HG02852 (cell line): Measurements from ENCODE around the gene DPP4.

ENCODE experiments used
- ATAC-seq: cut with Tn5 transposase; IDR thresholded peaks from one replicate; pipeline ENCODE4 v1.9.1; 2021; ENCODE audit warnings: mild to moderate bottlenecking, moderate library complexity; ENCODE audit not compliant: unreplicated experiment

DPP4 gene

GRCh38 chr2:162086904-162087303 lies 12.9 kb upstream of the DPP4 start:
- ATAC-seq, result no peak

DNA sequence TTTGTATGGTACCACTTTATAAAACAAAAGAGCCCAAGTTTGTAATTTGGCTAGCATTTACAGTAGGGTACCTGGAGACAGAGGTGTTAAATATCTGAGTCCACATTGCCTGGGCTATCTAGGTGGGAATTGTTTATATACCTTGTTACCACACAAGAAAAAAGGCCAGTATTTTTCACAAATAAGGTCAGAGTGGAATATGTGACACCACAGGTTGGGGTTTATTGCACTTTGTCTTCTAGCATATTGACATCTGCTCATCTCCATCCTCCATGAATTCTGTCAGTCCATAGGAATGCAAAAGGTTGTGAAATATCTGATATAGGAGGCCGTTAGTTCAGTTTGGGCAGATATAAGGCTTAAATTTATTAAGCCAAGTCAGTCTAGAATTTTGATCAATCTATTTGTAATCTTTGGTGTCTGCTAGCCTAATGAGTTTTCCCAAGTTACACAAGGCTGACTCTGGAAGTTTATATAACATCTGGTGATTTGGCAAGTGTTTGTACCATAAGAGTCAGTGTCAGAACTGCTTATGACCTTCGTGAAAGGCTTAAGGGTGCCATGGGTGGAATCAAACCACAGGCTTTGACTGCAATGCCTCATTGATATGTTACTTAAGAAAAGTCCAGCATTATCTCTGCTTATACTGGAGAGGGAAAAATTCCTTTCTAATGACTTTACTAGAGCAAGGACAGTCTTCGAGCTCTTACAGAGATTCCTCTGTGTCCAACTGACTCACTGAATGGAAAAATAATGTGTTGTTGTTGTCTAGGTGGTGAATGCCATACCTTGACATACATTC lies 11.3 kb upstream of the DPP4 start:
- no peak for ATAC-seq

GRCh38 chr2:162084536-162084935 lies 10.5 kb upstream of the DPP4 start:
- ATAC-seq, result no peak

GRCh38 chr2:162082681-162083080 lies 8.7 kb upstream of the DPP4 start:
- no peak for ATAC-seq

DNA sequence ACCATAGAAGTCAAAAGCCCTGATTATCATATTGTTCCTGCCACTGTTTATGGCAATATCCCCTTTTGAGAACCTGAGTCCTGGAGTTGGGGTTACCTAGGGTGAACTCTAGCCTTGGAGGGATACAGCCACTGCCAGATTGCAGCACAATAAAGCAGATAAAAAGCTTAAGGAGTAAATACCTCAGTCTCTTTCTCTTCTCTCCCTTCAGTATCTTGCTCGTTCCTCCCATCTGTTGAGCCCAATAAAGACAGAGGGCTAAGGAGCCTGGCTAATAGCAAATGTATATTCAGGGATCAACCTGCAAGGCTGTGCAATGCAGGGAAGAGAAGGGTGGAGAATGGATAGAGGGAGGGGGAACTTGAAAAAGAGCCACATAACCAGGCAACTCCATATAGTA lies 8.0 kb upstream of the DPP4 start:
- ATAC-seq, result no peak

DNA sequence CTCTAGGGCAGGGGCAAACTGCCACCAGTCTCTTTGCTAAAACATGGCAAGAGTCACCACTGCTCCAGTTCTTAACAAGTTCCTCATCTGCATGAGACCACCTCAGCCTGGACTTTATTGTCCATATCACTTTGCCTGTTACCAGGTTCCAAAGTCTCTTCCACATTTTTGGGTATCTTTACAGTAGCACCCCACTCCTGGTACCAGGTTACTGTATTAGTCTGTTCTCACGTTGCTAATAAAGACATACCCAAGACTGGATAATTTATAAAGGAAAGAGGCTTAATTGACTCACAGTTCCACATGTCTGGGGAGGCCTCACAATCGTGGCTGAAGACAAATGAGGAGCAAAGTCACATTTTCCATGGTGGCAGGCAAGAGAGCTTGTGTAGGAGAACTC lies 5.5 kb upstream of the DPP4 start:
- ATAC-seq, result no peak

- no peak for ATAC-seq
Measured at GRCh38 chr2:162075689-162076132, 1.7 kb upstream of the DPP4 start.

DNA sequence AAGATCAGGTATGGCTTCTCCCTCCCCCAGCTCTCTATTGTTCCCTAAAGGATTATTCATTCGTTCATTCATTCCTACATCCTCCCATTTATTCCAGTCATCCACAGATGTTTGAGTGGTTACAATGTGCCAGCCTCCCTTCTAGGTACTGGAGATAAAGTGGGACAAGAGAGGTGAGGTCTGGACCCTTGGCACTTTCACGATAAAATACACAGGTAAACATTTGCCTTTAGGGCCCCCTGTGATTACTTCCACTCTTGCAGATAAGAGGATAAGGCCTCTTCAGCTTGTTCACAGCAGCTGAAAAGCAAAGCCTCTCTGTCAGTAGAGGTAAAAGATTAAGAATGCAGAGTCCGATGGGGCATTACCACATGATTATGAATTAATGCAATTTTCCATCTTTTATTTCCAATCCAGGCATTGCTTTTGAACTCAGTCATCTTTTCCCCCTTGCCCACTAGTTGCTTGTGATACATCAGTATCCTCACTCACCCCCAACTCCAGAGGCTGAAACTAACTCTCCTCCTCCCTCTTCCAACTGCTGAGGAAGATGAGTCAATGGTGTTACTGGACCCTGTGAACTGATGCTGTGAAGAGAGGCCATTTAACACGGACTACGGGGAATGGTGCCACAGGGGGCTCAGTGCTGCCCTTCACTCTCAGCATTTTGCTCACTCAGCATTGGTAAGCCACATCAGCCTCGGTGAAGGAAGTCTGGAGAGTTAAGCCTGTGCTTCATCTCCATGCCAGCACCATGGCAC lies 1.1 kb upstream of the DPP4 start:
- ATAC-seq, result no peak

GRCh38 chr2:162074632-162074895 lies 549 bp upstream of the DPP4 start:
- ATAC-seq, result no peak

DNA sequence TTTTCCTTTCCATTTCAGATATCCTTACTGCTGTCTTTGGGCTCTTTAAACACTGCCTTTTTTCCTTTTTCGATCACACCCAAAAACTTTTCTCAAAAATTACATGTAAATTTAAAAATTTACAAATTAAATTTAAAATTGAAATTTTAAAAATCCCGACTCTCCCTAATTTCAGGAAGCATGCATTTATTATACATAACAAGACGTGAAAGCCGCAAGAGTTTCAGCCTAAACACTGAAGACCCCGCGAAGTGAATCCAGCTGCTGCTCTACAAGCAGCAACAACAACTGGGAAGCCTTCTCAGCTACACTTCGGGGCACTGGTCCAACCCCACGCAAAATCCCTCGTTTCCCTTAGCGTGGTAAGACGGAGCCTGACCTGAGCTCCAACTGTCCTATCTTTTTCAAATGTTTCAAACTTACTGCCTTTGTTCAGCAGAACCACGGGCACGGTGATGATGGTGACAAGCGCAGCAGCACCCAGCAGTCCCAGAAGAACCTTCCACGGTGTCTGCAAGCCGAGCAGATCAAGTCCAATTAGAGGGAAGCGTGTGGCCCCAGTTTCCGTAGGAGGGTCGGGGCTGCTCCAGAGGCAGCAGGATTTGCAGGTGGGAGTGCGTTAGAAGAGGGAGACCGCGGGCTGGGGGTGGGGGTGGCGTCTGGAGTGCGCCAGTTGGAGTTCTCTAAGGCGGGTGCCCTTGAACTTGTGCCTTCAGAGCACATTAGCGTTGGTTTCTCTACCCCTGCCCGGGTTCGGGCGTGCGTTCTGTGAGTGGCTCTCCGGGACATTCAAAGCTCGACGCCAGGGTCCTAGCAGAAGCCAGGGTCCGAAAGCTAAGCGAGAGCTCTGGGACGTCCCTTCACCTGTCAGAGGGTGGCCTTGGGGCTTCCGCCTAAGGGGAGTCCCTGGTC lies 783 bp downstream of the DPP4 start:
- ATAC-seq, result no peak

DNA sequence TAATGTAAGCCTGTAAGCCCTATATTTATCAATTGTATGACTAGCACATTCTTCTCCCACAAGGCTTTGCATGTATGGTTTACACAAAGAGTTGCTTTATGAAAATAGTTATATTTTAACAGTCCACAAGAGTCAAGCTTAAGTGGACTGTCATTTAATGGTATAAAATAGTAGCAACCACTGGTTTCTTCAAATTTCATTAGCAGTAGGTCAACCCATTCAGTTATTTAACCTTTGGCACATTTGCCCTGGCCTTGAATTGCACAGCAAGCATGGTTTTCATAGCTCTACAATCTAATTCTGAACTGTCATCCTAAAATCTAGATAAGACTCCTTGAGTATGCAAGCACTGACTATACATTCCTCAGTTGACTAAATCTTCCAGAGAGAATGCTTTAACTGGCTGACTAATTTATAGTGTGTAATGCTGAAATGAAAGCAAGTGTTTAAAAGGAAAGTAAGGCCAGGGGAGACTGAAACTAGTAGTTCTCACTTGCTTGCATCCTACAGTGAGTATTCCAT lies 1.8 kb downstream of the DPP4 start:
- peak; percentile 57 for ATAC-seq

DNA sequence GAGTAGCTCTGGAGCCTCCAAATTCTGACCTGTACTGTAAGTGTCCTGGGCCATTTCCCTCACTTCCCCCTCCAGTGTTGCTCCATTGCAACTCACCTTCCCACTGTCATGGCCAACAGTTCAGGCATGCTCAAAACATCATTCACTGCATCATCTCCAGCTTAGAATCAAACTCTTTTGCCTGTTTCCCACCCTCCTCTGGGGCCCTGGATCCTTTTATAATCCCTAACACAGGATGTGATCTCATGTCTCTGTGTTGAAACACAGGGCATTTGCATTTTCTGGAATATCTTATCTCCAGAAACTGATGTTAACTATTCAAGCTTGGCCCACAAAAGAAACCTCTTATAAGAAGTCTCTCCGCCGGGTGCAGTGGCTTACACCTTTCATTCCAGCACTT lies 3.0 kb downstream of the DPP4 start:
- no peak for ATAC-seq

- no peak for ATAC-seq
Measured at GRCh38 chr2:162070228-162070936, 3.6 kb downstream of the DPP4 start.

GRCh38 chr2:162069267-162069903 lies 4.6 kb downstream of the DPP4 start:
- no peak for ATAC-seq

DNA sequence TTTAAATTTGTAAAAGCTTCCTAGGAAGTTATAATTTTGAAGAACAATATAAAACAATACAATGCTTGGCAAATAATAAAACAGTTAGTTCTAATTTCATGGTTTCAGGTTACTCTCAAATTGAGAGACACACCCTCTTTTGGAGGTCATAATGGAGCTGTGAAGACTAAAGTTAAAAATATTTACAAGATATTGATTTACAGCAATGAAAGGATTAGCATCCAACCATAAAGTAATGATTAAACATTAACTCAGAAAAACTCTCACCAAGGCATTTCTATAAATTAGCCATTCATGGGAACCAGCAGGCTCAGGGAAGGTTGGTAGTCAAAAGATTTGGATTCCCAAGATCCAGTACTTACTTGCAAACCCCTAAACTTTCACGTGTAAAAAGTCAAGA lies 6.4 kb downstream of the DPP4 start:
- no peak for ATAC-seq

DNA sequence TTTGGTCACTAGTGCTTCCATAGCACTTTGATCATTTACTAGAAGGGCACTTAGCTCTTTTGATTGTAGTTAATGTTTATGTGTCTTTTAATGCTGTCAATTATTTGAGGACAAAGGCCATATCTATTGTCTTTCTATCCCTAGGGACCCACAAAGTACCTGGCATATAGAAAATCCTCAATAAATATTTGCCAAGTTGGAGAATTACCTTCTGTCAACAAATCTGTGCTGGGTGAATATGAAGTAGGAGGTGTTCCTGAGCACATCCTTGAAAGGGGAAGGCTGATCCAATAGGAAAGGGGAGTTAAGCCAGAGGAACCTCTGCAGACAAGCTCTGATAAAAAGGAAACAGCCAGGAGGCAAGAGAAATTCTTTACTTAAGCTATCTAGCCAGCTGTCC lies 8.2 kb downstream of the DPP4 start:
- no peak for ATAC-seq

- peak; percentile 59 for ATAC-seq
Measured at GRCh38 chr2:162063899-162064298, 10.1 kb downstream of the DPP4 start.

DNA sequence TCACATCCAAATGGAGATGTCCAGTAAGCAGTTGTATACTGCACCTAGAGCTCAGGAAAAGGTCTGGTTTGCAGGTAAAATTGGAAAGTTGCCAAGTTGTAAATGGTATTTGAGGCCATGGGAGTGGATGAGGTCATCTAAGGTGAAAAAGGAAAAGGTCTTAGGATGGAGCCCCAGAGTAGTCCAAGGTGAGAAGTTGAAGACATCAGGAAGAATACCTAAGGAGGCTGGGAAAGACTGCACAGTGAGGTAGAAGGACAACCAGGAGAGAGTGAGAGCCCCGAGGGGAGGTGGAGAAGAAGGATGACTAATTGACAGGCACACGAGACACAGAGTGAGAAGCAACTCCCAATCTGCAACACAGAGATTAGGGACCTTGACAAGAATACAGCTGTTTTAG lies 10.7 kb downstream of the DPP4 start:
- ATAC-seq, result peak; percentile 8

DNA sequence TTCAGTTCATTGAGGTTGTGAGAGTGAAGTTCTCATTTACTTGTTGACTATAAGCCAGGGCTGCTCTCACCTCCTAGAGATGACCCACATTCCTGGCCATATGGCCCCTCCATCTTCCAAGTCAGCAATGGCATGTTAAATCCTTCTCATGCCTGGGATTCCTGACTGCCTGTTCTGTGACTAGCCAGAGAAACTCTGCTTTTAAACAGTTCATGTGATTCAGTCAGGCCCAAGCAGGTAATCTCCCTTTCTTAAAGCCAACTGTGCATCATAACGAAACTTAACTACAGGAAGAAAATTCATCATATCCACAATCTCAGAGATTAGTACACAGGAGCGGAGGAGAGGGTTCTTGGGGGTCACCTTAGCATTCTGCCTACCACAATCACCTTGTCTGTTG lies 11.5 kb downstream of the DPP4 start:
- peak; percentile 24 for ATAC-seq

DNA sequence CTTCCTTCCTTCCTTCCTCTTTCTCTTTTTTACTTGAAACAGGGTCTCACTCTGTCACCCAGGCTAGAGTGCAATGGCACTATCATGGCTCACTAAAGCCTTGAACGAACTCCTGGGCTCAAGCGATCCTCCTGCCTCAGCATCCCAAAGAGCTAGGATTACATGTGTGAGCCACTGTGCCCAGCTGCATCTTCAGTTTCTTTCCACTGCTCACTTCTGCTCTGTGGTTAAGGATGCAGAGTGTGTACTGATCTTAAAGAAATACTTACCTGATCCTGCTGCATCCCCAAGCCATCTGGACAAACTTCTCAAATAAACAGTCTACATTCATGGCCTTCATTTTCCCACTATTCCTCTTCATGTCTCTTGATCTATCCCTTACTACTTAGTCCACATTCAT lies 13.0 kb downstream of the DPP4 start:
- ATAC-seq, result no peak
